CD4-positive, alpha-beta T cell treated with Interleukin-6 at 100 ng/mL for 8 hours (primary cell): ENCODE measurements around the gene LTB.

Experiments
- DNase-seq: peaks from one replicate; pipeline ENCODE4 v3.0.0-alpha.2; 2020; ENCODE audit warnings: mixed read lengths, low spot score

The LTB gene

DNA sequence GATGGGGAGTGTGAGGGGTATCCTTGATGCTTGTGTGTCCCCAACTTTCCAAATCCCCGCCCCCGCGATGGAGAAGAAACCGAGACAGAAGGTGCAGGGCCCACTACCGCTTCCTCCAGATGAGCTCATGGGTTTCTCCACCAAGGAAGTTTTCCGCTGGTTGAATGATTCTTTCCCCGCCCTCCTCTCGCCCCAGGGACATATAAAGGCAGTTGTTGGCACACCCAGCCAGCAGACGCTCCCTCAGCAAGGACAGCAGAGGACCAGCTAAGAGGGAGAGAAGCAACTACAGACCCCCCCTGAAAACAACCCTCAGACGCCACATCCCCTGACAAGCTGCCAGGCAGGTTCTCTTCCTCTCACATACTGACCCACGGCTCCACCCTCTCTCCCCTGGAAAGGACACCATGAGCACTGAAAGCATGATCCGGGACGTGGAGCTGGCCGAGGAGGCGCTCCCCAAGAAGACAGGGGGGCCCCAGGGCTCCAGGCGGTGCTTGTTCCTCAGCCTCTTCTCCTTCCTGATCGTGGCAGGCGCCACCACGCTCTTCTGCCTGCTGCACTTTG, 6.8 kb downstream of the LTB start, which contains the start of gene TNF:
TNF (plus strand) TSS at position 231 of the 567 bp plus-strand sequence; CDS start at position 408, 177 bp downstream.
- DNase-seq = peak; percentile 85

DNA sequence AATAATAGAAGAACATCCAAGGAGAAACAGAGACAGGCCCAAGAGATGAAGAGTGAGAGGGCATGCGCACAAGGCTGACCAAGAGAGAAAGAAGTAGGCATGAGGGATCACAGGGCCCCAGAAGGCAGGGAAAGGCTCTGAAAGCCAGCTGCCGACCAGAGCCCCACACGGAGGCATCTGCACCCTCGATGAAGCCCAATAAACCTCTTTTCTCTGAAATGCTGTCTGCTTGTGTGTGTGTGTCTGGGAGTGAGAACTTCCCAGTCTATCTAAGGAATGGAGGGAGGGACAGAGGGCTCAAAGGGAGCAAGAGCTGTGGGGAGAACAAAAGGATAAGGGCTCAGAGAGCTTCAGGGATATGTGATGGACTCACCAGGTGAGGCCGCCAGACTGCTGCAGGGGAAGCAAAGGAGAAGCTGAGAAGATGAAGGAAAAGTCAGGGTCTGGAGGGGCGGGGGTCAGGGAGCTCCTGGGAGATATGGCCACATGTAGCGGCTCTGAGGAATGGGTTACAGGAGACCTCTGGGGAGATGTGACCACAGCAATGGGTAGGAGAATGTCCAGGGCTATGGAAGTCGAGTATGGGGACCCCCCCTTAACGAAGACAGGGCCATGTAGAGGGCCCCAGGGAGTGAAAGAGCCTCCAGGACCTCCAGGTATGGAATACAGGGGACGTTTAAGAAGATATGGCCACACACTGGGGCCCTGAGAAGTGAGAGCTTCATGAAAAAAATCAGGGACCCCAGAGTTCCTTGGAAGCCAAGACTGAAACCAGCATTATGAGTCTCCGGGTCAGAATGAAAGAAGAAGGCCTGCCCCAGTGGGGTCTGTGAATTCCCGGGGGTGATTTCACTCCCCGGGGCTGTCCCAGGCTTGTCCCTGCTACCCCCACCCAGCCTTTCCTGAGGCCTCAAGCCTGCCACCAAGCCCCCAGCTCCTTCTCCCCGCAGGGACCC, 7.8 kb downstream of the LTB start:
- DNase-seq = no peak

DNA sequence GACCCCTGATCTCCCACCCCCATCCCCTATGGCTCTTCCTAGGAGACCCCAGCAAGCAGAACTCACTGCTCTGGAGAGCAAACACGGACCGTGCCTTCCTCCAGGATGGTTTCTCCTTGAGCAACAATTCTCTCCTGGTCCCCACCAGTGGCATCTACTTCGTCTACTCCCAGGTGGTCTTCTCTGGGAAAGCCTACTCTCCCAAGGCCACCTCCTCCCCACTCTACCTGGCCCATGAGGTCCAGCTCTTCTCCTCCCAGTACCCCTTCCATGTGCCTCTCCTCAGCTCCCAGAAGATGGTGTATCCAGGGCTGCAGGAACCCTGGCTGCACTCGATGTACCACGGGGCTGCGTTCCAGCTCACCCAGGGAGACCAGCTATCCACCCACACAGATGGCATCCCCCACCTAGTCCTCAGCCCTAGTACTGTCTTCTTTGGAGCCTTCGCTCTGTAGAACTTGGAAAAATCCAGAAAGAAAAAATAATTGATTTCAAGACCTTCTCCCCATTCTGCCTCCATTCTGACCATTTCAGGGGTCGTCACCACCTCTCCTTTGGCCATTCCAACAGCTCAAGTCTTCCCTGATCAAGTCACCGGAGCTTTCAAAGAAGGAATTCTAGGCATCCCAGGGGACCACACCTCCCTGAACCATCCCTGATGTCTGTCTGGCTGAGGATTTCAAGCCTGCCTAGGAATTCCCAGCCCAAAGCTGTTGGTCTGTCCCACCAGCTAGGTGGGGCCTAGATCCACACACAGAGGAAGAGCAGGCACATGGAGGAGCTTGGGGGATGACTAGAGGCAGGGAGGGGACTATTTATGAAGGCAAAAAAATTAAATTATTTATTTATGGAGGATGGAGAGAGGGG, 8.8 kb downstream of the LTB start:
- DNase-seq = no peak

GRCh38 chr6:31572041-31572911, 9.9 kb downstream of the LTB start, which contains the start of gene LTA:
Gene LTA (plus strand): TSS chr6:31572289. CDS start chr6:31572743, 454 bp downstream.
- DNase-seq = peak; percentile 74

DNA sequence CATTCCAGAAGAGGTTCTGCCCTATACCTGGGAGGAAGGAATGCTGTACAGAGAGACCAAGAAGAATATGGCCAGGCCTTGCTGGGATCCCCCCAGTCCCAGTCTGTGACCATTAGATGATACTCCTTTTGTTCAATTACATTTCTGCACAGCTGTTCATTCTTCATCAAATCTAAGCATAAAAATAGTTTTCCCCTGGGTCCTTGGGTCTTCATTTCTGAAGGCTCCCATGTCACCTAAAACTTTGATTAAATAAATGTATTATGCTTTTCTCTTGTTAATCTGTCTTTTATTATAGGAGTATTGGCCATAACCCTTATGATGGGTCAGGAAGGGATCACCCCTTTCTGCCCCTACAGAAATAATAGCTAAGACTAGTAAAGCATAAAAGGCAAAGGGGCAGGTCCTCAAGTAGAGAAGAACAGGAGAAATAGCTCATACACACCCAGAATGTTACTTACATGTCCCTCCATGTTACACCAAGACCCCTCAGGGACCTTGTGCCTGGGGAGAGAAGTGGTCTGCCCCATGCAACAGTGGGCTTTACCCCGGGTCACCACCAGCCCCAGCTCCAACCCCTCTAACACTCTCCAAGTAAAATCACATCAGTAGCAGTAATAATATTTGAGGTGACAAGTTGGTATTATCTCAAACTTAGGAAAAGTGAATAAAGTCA, 12.2 kb downstream of the LTB start:
- DNase-seq = no peak

GRCh38 chr6:31568537-31568961, 13.7 kb downstream of the LTB start:
- peak; percentile 73 for DNase-seq

DNA sequence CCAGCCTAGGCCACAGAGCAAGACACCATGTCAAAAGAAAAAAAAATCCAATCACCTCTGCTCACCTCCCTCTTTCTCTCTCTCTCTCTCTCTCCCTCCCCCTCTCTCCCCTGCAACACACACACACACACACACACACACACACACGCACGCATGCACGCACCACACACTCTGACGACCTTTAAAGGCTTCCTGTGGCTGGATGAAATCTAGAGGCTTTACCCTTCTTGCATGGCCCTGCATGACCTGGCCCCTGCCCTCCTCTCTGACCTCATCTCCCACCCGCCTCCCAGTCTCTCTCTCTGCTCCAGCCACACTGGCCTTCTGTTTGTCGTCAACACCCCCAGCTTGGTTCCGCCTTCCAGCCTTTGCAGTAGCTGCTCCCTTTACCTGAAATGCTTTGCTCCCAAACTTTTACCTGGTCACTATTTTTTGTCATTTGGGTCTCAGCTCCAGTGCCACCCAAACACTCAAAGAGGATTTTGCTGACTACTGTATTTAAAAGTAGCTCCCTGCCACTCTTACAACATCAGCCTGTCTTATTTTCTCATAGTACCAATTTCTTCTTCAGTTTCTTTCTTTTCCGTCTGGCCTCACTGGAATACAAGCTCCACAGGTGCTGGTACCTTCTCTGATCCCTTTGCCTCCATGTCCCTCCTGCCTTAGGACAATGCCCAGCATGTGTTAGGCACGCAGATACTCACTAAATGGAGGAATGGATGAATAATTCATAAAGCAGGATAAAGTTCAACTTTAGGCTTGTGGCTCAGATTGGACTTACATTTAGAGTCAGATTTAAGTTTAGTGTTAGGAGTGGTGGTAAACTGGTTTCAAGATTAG, 14.5 kb downstream of the LTB start:
- DNase-seq = peak; percentile 41

GRCh38 chr6:31560697-31561058, 21.5 kb downstream of the LTB start:
- DNase-seq = no peak

GRCh38 chr6:31559958-31560696, 22.1 kb downstream of the LTB start:
- DNase-seq = peak; percentile 60

- DNase-seq = no peak
Observed at GRCh38 chr6:31559606-31559957, 22.6 kb downstream of the LTB start.

- peak; percentile 70 for DNase-seq
Observed at GRCh38 chr6:31558631-31559500, 23.4 kb downstream of the LTB start.

GRCh38 chr6:31558318-31558625, 24.0 kb downstream of the LTB start:
- DNase-seq = no peak

GRCh38 chr6:31557443-31558317, 24.5 kb downstream of the LTB start:
- no peak for DNase-seq

GRCh38 chr6:31556307-31556706, 25.9 kb downstream of the LTB start:
- no peak for DNase-seq

- peak; percentile 82 for DNase-seq
Observed at GRCh38 chr6:31551371-31551770, 30.9 kb downstream of the LTB start.

DNA sequence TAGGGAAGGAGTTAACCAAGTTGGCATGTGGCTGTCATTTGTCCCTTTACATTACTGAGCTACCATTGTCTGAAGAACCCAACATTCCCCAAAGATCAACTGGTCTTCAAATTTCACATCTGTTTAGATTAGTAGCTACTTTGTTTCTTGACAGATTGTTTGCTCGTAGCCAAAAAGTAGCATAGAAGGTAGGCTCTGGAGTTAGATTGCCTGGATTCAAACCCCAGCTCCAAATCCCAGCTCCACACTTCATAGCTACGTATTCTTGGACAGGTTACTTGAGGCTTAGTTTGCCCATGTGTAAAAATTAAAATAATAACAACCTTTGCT, 33.7 kb downstream of the LTB start:
- no peak for DNase-seq

DNA sequence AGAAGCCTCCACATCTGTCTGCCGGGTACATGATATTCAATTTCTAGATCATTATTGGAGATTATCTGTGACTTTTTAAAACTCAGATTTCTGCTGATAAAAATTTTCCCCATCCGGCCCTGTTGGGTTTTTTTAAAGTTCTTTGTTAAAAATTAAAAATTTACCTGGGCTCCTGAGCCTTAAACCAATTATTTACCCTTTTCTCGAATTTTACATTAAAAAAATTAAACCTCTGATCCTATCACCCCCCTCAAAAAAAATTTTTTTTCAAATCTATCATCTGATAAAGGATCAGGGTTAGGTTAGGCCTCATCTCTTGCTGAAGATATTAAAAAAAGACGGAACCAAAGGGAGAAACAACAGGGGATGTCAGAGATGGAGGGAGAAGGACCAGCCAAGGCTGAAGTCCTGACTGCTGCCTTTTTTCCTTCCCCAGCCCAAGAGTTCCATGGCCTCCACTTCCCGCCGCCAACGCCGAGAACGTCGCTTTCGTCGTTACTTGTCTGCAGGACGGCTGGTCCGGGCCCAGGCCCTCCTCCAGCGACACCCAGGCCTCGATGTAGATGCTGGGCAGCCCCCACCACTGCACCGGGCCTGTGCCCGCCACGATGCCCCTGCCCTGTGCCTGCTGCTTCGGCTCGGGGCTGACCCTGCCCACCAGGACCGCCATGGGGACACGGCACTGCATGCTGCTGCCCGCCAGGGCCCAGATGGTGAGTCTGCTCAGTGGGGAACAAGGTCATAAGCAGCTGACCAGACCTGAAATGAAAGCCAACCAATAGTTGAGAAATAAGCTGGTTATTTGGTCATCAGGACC, 34.3 kb downstream of the LTB start:
- no peak for DNase-seq
